Measurements from ENCODE around the gene HAUS2.

Gene HAUS2

GRCh38 chr15:42611532-42611931 is 62.9 kb downstream of the HAUS2 start:
- DNase-seq, result no peak

DNA sequence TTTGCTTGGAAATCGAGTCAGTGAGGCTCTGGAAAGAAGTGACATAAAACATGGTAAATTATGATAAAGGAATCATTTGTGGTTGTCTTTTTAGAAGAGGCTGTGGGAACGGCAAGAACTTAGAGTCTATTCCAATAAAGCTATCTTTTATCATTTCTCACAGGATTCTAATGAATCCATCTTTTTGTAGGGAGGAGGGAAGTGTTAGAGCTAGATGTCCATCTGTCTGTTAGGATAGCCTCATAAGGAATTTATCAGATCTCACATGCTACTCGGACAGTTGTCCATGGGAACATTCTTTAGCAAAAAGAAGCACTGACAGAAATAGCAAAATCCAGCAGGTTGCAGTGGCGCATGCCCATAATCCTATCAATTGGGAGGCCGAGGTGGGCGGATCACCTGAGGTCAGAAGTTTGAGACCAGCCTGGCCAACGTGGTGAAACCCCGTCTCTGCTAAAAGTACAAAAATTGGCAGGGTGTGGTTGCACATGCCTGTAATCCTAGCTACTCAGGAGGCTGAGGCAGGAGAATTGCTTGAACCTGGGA is 63.8 kb downstream of the HAUS2 start:
- no peak for DNase-seq

- no peak for DNase-seq
These were observed 67.5 kb downstream of the HAUS2 start for GRCh38 chr15:42616107-42616506.
